ENCODE measurements around the gene ABCA13.

Gene ABCA13

GRCh38 chr7:48180981-48181380 is 9.7 kb downstream of the ABCA13 start:
- no peak for TF ChIP-seq USF1 (IDR thresholded peaks at IDR 0.05)
- no peak for TF ChIP-seq EP300 (IDR thresholded peaks at IDR 0.05; ENCODE audit: borderline replicate concordance)
- TF ChIP-seq RAD21 (IDR thresholded peaks at IDR 0.05; ENCODE audit: low read depth), result no peak
- TF ChIP-seq ZBTB7A (IDR thresholded peaks at IDR 0.05; ENCODE audit: low read depth), result no peak
- no peak for TF ChIP-seq CREB1 (IDR thresholded peaks at IDR 0.05; ENCODE audit: low read depth)
- no peak for TF ChIP-seq YY1 (IDR thresholded peaks at IDR 0.05; ENCODE audit: low read depth)
- TF ChIP-seq MAX (IDR thresholded peaks at IDR 0.05), result no peak
- TF ChIP-seq TCF12 (IDR thresholded peaks at IDR 0.05; ENCODE audit: low read depth), result no peak
- no peak for TF ChIP-seq TAF1 (IDR thresholded peaks at IDR 0.05; ENCODE audit: low read depth)
- TF ChIP-seq TEAD4 (IDR thresholded peaks at IDR 0.05), result no peak
- no peak for TF ChIP-seq NFIC (IDR thresholded peaks at IDR 0.05)
- no peak for TF ChIP-seq FOXM1 (IDR thresholded peaks at IDR 0.05; ENCODE audit: borderline replicate concordance, low read depth)
- TF ChIP-seq EGR1 (IDR thresholded peaks at IDR 0.05), result no peak
- TF ChIP-seq CEBPB (IDR thresholded peaks at IDR 0.05), result no peak
- TF ChIP-seq, protein P1, sequence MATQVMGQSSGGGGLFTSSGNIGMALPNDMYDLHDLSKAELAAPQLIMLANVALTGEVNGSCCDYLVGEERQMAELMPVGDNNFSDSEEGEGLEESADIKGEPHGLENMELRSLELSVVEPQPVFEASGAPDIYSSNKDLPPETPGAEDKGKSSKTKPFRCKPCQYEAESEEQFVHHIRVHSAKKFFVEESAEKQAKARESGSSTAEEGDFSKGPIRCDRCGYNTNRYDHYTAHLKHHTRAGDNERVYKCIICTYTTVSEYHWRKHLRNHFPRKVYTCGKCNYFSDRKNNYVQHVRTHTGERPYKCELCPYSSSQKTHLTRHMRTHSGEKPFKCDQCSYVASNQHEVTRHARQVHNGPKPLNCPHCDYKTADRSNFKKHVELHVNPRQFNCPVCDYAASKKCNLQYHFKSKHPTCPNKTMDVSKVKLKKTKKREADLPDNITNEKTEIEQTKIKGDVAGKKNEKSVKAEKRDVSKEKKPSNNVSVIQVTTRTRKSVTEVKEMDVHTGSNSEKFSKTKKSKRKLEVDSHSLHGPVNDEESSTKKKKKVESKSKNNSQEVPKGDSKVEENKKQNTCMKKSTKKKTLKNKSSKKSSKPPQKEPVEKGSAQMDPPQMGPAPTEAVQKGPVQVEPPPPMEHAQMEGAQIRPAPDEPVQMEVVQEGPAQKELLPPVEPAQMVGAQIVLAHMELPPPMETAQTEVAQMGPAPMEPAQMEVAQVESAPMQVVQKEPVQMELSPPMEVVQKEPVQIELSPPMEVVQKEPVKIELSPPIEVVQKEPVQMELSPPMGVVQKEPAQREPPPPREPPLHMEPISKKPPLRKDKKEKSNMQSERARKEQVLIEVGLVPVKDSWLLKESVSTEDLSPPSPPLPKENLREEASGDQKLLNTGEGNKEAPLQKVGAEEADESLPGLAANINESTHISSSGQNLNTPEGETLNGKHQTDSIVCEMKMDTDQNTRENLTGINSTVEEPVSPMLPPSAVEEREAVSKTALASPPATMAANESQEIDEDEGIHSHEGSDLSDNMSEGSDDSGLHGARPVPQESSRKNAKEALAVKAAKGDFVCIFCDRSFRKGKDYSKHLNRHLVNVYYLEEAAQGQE (IDR thresholded peaks at IDR 0.05; ENCODE audit: low read depth), result no peak

DNA sequence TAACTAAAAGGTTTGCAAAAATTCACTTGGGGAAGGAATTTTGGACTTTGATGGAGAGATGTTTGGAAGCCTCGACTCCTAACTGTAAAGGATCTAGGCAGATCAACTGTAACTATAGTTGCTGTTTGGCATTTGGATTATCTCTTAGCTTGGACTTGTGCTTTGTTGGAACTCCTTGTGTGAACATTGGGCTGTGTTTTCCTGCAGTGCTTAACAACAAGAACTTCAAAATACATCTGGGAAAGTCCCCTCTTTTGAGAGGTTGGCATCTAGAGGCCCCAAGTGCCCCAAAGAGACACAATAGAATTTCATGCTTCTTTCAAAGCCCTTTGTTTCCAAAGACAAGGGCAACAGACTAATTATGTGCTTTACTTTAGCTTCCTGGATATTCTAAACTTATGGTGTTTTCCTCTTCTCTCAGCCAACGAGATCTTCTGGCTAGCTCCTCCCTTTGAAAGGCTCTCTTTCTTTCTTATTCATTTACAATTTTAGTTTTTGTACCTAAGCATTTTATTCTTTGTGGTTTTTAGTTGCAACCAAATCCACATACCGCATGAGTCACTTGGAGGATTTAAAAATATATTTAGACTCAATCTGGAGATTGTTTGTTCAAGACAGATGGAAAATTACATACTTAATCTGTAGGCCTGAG is 11.6 kb downstream of the ABCA13 start:
- TF ChIP-seq EGR1 (IDR thresholded peaks at IDR 0.05) (no peak), TAF1 (IDR thresholded peaks at IDR 0.05; ENCODE audit: low read depth) (no peak)
- TF ChIP-seq, protein P1 (IDR thresholded peaks at IDR 0.05; ENCODE audit: low read depth), result no peak

DNA sequence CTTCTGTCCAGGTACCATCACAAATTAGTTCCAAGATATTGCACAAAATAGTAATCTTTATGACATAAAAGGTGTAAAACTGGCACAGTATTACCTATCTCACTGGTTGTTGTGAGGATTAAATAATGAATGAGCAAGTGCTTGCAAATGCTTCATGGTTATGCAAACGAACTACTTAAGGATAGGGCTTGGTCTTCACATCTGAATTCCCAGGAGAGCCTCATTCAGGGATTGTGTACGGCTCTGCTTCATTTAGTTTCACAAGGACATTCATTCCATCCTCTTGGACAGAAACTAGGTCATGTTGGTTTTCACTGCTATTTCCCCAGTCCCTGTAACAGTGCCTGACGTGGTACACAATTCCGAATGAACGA is 12.1 kb downstream of the ABCA13 start:
- no peak for TF ChIP-seq NFIC (IDR thresholded peaks at IDR 0.05)
- no peak for TF ChIP-seq CREB1 (IDR thresholded peaks at IDR 0.05; ENCODE audit: low read depth)
- no peak for TF ChIP-seq TCF12 (IDR thresholded peaks at IDR 0.05; ENCODE audit: low read depth)
- no peak for TF ChIP-seq ZBTB7A (IDR thresholded peaks at IDR 0.05; ENCODE audit: low read depth)
- no peak for TF ChIP-seq USF1 (IDR thresholded peaks at IDR 0.05)

- TF ChIP-seq TEAD4 (IDR thresholded peaks at IDR 0.05) (no peak), MAX (IDR thresholded peaks at IDR 0.05) (no peak), CEBPB (IDR thresholded peaks at IDR 0.05) (no peak), USF1 (IDR thresholded peaks at IDR 0.05) (no peak), TCF12 (IDR thresholded peaks at IDR 0.05; ENCODE audit: low read depth) (no peak), EGR1 (IDR thresholded peaks at IDR 0.05) (no peak), EP300 (IDR thresholded peaks at IDR 0.05; ENCODE audit: borderline replicate concordance) (no peak), RAD21 (IDR thresholded peaks at IDR 0.05; ENCODE audit: low read depth) (no peak), TAF1 (IDR thresholded peaks at IDR 0.05; ENCODE audit: low read depth) (no peak), ZBTB7A (IDR thresholded peaks at IDR 0.05; ENCODE audit: low read depth) (no peak)
- TF ChIP-seq, protein P1 (IDR thresholded peaks at IDR 0.05; ENCODE audit: low read depth), result no peak
Measured at GRCh38 chr7:48183965-48184364, 12.7 kb downstream of the ABCA13 start.

Data from Ishikawa (cell line).